Fibroblast of peridontal ligament (primary cell): ENCODE measurements around the gene STMN1.
"Not testable (repeated sequence)": the region's sequence is repeated elsewhere in the genome, so short reads cannot be mapped to it uniquely, and the experiment has no call there.

Experiments
- DNase-seq: peaks from one replicate; pipeline ENCODE4 v3.0.0-alpha.2; 2010; ENCODE audit errors: extremely low read depth

Gene STMN1

DNA sequence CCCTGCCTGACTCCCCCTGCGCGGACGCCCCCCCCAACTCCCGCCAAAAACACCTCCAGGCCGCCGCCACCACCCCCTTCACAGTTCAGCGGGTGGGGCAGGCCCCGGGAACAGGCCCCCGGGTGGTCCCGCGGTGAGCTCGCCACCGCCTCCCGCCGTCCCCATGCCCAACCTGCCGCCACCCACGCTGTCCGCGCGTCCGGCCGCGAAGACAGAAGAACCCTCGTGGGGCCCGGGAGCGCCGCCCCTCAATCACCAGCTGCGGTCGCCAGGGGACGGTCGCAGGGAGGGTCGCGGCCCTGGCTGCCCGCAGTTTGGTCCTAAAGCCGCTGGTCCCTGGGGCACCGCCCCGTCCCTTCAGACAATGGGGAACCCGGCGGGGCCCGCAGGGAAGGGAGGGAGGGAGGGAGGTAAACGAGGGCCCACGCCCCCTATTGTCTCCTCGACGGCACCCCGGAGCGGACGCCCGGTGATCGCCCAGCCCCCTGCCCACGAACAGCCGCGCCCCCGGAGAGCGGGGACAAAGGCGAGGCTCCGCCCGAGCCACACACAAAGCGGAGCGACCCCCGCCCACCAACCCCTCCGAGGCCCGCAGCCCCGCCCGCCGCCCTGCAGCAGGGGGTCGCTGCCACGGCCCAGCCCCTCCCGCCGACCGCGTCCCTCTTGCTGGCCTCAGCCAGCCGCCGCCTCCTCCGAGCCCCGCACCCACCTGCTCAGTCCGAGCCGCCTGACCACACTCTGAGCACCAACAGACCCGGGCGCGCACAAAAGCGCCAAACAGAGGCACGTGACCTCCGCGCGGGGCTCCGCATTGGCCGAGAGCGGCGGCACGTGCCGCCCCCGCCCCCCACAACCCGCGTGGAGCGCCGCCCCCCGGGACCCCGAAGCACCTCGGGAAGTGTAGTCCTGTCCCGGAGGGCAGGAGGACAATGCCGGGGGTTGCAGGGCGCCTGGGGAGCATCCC is at the start of gene STMN1:
STMN1 (minus strand) TSS at position 740 of the 964 bp plus-strand sequence. CDS start 1,743 bp downstream, outside the sequence.
- DNase-seq: peak; percentile 75

DNA sequence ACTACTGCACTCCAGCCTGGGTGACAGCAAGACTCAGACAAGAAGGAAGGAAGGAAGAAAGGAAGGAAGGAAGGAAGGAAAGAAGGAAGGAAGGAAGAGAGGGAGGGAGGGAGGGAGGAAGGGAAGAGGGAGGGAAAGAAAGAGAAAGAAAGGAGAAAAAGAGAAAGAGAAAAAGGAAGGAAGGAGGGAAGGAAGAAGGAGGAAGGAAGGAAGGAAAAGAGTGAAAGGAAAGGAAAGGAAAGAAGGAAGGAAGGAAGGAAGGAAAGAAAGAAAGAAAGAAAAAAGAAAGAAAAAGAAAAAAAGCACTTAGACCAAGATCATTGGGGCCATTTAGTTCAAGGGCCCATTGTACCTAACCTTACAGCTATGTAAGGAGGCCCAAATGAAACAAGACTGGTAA is 49.3 kb upstream of the STMN1 start:
- no peak for DNase-seq

DNA sequence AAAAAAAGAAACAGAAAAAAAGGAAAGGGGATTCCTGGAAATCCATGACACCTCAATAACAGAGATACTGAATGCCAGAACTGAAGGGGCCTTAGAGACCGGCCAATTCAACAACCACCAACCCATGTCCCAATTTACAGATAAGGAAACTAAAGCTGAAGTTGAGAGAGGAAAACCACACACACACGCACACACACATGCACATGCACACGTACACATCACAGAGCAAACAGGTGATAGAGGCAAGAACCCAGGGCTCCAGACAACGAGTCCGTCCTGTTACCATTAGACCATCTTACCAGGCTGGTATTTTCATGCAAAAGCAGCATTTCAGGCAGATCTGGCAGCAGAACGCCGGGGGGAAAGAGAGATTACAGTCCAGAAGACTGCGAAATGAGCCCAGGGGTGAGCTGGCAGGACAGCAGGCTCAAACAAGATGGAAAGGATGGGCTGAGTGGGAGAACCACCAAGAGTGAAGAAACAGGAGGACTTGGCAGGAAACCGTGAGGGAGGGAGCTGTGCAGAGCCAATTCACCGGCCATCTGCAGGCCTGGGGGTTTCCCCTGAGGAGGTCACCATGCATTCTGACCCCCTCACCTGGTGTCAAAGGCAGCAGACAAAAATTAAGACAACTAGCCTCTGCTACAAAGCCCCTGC is 48.2 kb upstream of the STMN1 start:
- no peak for DNase-seq

DNA sequence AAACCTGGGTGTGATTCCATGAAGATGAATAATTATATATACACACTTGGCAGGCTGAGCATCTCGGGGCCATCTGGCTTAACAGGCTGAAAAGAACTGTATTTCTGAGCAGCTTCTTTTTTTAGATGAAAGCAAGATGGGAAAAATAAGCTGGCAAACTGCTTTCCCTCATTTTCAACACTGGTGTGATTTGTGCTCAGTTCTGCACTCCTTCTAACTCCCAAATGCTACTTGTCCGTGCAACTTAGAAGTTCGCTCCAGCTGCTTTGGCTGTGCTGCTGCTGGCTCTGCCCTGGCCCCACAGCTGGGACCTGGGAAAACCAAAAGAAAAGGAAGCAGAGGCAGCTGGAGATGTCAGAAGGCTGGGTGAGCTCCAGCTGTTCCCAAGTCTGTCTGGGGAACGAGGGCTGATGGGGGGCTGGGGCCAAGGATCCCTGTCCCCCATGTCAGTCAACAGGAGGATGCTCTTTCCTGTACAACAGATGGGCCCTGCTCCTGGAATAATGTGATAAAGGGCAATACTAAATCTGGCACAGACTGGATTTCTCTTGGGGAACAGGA is 46.7 kb upstream of the STMN1 start:
- peak; percentile 62 for DNase-seq

DNA sequence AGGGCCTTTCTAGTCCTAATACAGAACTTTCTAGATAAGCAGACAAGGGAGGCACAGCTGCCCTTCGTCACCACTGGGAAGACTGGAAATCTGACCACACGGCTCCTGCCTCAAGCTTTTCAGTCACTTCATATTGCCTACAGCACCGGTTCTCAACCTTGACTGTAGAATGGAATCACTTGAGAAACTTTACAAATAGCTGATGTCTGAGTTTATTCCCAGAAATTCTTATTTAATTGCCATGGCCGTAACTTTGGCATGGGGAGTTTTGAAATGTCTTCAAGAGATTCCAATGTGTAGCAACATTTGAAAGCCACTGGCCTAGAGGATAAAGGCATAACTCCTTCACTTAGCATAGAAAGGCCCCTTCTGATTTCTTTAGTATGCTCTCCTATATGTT is 42.4 kb upstream of the STMN1 start:
- peak; percentile 20 for DNase-seq

DNA sequence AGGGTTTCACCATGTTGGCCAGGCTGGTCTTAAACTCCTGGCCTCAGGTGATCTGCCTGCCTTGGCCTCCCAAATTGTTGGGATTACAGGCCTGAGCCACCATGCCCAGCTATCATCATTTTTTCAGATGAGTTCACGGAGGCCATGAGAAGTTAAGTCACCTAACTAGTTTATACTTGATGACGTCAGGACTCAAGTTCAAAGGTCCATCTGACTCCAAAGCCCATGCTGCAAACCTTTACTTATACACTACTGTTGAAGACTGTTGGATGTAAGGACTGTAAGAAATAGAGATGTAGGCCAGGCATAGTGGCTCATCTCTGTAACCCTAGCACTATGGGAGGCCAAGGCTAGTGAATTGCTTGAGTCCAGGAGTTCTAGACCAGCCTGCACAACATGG is 40.8 kb upstream of the STMN1 start:
- DNase-seq: no peak

DNA sequence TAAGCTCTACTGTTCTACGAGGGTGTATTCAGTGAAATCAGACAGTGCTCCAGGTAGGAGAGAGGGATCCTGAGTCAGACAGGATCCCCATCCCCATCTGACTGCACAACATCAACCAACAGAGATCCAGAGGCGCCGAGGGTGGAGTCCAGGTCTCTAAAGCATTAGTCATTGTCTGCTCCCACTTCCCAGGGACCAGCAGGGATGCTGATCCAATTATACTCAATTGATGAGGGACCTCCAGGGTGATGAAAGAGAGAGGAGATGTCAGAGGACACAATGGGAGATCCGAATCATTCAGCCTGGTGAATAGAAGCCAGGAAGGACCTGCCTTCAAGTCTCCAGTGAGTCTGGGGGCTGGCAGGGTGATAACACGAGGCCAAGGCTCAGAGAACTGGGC is 39.5 kb upstream of the STMN1 start:
- no peak for DNase-seq

DNA sequence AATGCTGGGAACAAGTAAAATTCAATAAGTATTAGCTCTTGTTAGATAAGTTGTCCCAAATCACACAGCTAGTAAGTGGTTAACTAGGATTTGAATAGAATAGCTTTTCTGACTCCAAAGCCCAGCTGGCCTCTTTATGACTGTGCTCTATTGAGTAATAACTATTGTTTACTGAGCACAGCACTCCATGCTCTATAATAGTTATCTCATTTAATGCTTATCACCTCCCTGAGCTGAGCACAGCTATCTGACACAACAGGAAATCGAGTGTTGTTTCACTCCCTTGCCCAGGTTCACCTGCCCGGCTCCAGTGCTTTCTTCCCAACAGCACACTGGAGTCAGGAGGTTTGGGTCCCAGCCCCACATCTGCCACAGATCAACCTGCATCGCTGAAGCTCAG is 38.8 kb upstream of the STMN1 start:
- DNase-seq: peak; percentile 22

DNA sequence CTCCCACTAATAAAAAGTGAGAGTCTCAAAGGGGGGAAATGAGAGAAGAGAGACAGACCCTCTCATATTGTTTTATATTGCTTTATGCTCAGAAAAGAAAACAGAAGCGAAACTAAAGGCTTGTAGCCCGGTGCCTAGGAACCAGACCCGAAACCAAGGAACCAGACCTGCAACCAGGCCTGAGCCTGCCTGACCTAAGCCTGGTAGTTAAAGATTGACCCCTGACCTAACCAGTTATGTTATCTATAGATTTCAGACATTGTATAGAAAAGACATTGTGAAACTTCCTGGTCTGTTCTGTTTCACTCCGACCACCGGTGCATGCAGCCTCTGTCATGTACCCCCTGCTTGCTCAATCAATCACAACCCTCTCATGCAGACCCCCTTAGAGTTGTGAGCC is 37.3 kb upstream of the STMN1 start:
- DNase-seq: not testable (repeated sequence)

DNA sequence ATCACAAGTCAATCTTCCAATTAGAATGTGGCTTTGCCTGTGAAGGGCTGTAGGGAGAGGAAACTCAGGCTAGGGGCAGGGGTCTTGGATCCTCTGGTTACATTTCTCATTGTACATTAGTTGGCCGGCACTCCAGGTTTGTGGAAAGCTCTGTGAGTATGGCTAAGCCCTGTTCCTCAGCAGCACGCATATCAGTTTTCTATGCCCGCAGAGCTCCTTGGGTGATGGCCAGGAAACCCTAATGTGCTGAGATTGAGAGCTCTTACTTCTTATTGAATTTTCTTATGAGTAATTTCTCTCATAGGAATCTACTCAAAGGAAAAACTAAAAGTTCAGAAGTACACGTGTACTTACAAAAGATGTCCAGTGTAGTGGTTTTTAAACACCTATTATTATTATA is 30.7 kb upstream of the STMN1 start:
- DNase-seq: peak; percentile 38

DNA sequence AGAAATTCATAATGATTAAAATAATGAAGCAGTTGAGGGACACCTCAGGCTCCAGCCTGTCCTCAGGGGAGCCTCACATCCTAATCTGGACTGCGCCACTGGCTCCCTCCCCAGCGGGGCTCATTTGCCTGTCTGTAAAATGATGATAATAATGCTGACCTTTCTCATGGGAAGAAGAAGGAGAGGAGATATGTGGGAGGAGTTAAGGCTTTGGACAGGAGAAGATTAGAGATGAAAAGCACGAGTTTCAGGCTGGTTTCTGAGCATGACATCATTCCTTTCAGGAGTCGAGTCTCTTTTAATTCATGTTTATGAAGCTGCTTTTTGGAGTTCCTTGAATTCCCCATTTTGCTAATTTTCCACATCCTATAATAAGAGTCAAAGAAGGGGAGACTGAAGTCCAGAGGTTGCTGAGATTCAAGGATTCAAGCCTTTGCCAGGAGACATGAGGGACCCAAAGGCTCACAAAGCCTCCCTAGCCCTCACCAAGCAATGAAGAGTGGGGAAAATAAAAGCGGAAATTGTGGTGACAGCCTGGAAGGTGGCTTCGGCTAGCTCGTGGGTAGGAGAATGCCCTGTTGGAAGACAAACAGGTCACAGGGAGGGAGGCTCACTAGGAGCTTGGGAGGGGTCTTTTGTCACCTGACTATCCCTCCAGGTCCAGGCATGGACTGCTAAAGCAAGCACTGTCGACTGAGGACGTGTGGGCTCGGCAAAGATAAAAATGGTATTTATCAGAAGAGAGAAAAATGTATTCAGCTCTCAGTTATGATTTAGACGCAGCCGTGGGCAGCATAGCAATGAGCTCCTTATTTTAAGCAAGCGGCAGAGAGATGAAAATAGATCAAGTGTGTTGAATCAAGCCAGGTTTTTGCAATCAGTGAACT is 27.5 kb upstream of the STMN1 start:
- DNase-seq: no peak

DNA sequence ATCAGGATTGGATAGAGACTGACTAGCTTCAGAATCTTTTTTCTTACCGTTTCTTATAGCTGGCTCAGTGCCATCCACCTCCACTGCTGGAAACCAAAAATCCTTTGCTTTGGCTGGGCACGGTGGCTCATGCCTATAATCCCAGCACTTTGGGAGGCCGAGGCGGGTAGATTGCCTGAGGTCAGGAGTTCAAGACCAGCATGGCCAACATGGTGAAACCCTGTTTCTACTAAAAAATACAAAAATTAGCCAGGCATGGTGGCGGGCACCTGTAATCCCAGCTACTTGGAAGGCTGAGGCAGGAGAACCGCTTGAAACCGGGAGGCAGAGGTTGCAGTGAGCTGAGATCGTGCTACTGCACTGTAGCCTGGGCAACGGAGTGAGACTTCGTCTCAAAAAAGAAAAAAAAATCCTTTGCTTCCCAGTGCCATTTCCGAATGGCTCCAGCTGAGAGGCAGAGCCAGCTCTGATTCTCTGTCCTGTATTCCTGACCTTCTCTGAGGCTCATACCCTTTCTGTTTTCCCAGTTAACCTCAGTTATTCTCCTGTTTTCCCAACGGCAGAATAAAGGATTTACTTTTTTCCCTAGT is 26.7 kb upstream of the STMN1 start:
- not testable (repeated sequence) for DNase-seq

DNA sequence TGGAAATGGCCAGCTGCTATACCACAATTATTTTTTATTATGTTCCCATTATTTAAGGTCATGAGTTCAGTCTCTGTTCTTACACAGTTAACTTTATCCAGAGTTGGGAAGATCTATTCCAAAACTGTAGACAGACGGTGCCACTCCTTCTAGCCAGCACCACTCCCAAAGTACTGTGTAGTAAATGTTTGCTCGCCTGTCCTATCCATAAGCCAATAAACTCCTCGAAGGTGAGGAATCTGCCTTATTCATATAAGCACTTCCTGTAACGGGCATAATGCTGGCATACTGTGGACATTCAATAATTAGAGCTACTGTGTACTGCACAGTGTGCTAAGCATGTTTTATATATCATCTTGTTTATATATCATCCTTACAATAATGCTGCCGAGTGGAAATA is 26.1 kb upstream of the STMN1 start:
- DNase-seq: no peak

DNA sequence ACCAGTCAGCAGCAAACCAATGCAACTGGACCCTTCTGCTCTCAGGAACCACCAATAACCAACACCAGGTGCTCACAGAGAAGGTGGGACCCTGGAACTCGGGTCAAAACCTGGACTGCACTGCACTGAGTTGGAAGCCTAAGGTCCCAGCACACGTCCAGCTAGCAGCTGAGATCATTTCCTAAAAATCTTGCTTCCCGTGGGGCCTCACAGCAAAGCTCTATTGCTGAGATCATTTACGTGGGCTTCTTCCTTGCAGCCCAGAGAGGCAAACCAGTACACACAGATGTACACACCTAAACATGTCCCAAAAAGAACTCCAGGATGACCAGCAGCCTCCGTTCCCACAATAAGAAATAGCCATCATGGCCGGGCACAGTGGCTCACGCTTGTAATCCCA is 22.8 kb upstream of the STMN1 start:
- no peak for DNase-seq

DNA sequence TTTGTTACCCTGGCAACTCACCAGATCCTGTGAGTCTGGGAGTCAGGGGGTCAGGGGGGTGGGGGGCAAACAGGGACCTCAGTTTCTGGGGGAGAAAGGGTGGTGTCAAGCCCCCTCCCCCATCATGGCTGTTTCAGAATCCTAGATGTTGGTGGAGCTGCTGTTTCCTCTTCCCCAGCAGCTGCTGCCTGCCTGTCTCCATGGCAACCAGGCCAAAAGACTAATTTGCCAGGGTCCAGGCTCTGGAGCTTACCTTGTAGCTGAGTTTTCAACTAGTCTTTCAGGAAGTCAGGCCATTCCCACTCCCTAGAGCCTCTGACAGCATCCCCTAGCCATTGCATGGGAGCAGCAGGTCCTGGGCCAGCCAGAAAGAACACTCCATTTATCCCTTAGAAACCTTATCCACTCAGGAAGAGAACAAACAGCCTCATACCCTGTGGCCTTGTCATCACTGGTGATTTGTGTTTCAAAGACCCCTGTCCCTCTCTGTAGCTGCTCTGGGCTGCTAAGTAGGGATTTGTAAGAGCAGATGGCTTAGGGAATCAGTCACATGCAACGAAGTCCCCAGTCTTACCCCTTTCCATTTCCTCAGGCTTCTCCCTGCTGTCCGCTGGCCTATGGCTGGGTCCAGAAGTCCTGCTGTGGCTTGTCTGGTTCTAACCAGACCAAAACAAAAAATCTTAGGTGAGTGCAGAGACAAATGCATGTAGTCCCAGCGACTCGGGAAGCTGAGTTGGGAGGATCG is 21.5 kb upstream of the STMN1 start:
- no peak for DNase-seq

DNA sequence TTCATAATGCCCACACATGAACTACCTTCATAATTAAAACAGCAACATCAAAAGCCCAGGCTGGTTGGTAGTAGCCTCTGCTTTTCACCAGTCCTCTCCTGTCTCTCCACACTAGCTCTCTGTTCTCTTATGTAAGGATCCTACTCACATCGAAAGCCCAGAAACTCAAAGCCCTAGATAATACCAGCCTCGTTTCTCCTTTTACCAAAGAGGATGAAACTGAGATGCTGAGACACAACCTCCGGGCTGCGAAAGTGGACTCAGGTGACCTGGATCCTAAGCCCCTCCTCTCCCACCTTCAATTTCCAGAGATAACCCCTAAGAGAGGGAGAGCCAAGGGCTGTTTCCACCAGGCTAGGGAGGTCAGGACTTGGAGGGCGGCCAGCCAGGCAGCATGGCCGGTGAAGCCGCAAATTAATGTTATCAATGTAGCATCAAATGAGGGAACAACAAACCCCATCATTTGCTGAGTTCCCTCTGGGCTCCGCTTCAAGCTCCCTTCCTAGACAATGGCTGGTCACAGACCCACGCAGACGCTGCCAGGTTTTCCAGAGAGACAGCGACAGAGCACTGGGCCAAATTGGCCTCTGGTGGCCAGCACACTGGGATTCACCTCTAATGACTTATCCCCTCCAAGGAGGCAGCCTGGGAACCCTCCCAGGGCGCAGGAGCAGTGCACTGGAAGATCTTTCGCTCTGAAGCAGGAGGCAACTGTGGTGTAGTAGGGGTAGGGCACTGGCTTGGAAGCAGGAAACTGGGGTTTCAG is 20.7 kb upstream of the STMN1 start:
- DNase-seq: no peak

DNA sequence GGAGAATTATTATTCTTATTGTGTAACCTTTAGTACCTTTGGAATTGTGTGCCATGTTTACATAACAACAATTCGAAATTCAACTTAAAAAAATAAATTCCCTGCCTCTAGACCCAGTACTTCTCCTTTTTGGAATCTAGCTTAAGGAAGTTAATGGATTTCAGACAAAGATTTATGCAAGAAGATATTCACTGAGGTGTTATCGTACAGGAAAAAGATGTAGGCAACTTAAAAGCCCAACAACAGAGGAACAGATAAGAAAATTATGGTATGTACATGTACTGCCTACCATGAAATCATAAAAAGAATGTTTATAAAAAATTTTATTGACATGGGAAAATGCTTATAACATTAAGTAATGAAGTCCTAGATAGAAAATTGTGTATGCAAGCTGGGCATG is 18.2 kb upstream of the STMN1 start:
- DNase-seq: no peak

DNA sequence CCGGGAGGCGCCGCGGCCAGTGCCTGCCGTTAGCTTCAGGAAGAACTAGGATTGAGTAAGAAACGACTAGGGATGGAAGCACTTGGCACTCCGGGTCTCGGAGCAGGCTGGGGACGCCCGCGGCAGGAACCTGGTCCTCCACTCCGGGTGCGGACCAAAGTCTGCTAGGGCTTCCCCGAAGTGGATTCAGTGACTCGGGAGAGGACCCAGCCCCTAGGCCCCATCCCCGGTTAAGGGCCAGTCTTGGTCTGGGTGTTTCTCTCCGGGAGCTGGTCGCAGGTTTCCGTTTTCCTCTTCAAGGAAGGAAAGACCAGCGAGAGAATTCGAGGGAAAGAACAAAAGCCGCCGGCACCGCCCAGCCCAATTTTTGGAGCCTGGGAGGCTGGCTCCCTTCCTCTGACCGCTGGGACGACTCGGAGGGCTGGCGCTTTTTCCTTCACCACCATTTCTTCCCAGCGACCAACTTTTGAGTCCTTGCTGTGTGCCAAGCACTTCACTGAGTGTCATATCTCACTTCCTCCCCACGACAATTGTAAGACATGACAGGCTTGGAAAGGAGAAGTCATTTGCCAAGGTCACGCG is 16.8 kb upstream of the STMN1 start:
- no peak for DNase-seq
